Breast epithelium (tissue), 4 donors: Measurements from ENCODE around the gene SHROOM3. TPM values are rescaled to one million over a fixed set of nuclear protein-coding genes. Genes with fewer than 3 reads are reported as not detected.

ENCODE experiments used
- DNase-seq, 2 donors: peaks; one replicate each; pipeline ENCODE4 v3.0.0-alpha.2; 2019; ENCODE audit warnings: low spot score in 2 of 2
- H3K27ac ChIP-seq, 2 donors: fragments of 200-600 bp; sonication (generic) in 1 of 2; one replicate each; pipeline ENCODE4 v1.5.1; 2016 to 2019; ENCODE audit warnings: mild to moderate bottlenecking in 1 of 2
- H3K27me3 ChIP-seq, 2 donors: fragments of 200-600 bp; sonication (generic) in 1 of 2; one replicate each; pipeline versions ENCODE4 v1.5.1 to v1.6.0; 2017 to 2019; ENCODE audit warnings: control low read depth in 1 of 2, mild to moderate bottlenecking in 1 of 2
- H3K36me3 ChIP-seq: fragments of 200-600 bp; one replicate; pipeline ENCODE4 v1.5.1; 2019
- H3K4me1 ChIP-seq, 2 donors: fragments of 200-600 bp; sonication (generic); one replicate each; pipeline ENCODE4 v1.5.1; 2016 to 2019; ENCODE audit warnings: control low read depth in 1 of 2
- H3K4me3 ChIP-seq, 3 donors: fragments of 200-600 bp; sonication (generic); 1 replicate in 2 of 3; 2 replicates in 1 of 3; pipeline ENCODE4 v1.5.1; 2016 to 2019; ENCODE audit warnings: mild to moderate bottlenecking in 3 of 3, moderate library complexity in 2 of 3
- H3K9me3 ChIP-seq, 2 donors: fragments of 200-600 bp; sonication (generic) in 1 of 2; one replicate each; pipeline ENCODE4 v1.5.1; 2016 to 2019; ENCODE audit warnings: control low read depth in 1 of 2
- POLR2A ChIP-seq: fragments of 450-650 bp; IDR thresholded peaks from one replicate; pipeline ENCODE4 v1.6.1; 2016; ENCODE audit warnings: antibody characterized with exemption, mild to moderate bottlenecking, moderate library complexity
- POLR2AphosphoS5 ChIP-seq, 3 donors: sonication (generic); formaldehyde crosslinking; IDR thresholded peaks; one replicate each; pipeline ENCODE4 v1.6.1; 2017; ENCODE audit warnings: antibody characterized with exemption in 3 of 3
- intact Hi-C: fragments of 100-400 bp; cut with DNase I; formaldehyde crosslinking; loops from one replicate; pipeline ENCODE4 v1.15.1; 2023; ENCODE audit warnings: low total_unique reads
- total RNA-seq, 3 donors: library from RNA; depleted of rRNA; stranded (reverse); fragments of >200 nt; gene quantifications; one replicate each; pipeline ENCODE4 v1.1.0, GENCODE V29; 2016
- TF ChIP-seq, protein P1 (sequence below), 3 donors: fragments of 450-650 bp; IDR thresholded peaks; one replicate each; pipeline ENCODE4 v1.5.1; 2016 to 2017; ENCODE audit warnings: antibody characterized with exemption in 3 of 3, mild to moderate bottlenecking in 3 of 3, moderate library complexity in 3 of 3

Gene SHROOM3
- total RNA-seq, 3 donors from 2014 or later = 0.32 to 145 (median 100) TPM

DNA sequence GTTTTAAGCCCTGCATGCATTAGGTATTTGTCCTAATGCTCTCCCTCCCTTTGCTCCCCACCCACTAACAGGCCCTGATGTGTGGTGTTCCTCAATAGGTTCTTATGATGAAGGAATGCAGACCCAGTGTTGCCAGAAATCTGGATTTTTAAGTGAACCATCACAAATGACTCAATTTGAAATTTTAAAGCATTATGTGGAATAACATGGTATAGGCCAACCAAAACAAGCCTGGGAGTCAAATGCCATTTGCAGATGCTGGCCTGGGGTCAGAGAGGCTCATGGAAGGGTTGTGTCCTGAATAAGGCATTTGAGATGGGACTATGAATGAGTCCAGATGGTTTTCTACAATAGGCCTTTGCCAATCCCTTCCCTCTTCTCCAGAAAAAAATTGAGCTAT lies 179.6 kb downstream of the SHROOM3 start:
- no peak for DNase-seq

DNA sequence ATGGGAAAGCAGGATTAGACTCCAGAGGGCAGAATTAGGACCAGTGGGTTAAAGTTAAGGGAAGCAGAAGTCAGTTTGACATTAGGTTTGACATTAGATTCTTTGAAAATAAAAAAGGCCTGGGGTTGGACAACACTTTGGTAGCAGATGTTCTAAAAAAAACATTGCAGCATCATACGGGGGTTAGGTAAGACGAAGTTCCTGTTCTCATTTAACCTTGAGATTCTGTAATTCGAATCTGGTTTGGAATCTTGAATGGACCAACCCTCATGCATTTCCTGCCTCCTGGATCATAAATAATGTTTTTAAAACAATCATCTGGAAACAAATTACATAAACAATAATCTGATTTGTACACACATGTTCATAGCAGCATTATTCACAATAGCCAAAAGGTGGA lies 181.0 kb downstream of the SHROOM3 start:
- intact Hi-C loops = no loop called here
- H3K27ac ChIP-seq = no peak overlapping the region
- no peaks in the 10 kb centered on the region for H3K36me3 ChIP-seq

More for the DNA sequence above, 179.6 kb downstream of the SHROOM3 start:
- intact Hi-C loops = no loop called here
- Histone ChIP-seq H3K36me3 (no peaks in the 10 kb centered on the region), H3K27me3 (no peaks in the 10 kb centered on the region), H3K27ac (no peak overlapping the region), H3K4me1 (no peaks in the 10 kb centered on the region), H3K4me3 (no peak overlapping the region), H3K9me3 (no peaks in the 10 kb centered on the region)
- TF ChIP-seq POLR2A = no peak
- TF ChIP-seq, protein P1, sequence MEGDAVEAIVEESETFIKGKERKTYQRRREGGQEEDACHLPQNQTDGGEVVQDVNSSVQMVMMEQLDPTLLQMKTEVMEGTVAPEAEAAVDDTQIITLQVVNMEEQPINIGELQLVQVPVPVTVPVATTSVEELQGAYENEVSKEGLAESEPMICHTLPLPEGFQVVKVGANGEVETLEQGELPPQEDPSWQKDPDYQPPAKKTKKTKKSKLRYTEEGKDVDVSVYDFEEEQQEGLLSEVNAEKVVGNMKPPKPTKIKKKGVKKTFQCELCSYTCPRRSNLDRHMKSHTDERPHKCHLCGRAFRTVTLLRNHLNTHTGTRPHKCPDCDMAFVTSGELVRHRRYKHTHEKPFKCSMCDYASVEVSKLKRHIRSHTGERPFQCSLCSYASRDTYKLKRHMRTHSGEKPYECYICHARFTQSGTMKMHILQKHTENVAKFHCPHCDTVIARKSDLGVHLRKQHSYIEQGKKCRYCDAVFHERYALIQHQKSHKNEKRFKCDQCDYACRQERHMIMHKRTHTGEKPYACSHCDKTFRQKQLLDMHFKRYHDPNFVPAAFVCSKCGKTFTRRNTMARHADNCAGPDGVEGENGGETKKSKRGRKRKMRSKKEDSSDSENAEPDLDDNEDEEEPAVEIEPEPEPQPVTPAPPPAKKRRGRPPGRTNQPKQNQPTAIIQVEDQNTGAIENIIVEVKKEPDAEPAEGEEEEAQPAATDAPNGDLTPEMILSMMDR (IDR thresholded peaks at IDR 0.05) = no peak
- no peak for TF ChIP-seq POLR2AphosphoS5 (IDR thresholded peaks at IDR 0.05)

DNA sequence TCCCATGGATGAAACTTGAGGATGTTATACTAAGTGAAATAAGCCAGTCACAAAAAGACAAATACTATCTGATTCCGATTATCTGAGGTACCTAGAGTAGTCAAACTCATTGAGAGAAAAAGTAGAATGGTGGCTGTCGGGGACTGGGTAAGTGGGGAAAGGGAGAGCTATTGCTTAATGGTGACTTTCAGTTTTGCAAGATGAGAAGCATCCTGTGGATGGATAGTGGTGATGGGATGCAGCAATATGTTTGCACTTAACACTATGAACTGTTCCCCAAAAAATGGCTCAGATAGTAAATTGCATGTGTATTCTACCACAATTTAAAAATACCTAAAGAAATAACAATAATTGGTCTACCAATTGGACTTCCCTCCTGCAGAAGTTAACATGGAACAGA lies 181.5 kb downstream of the SHROOM3 start:
- Histone ChIP-seq H3K27me3 (no peaks in the 10 kb centered on the region), H3K9me3 (no peaks in the 10 kb centered on the region), H3K27ac (no peak overlapping the region), H3K36me3 (no peaks in the 10 kb centered on the region), H3K4me1 (peaks cover 0 to 3% of the 10 kb centered on the region in 2 donors), H3K4me3 (no peak overlapping the region)
- intact Hi-C loops = no loop called here
- DNase-seq = no peak
- TF ChIP-seq, protein P1 (IDR thresholded peaks at IDR 0.05) = no peak

More for the DNA sequence above, 181.0 kb downstream of the SHROOM3 start:
- H3K9me3 ChIP-seq = no peaks in the 10 kb centered on the region
- no peak for TF ChIP-seq POLR2A
- TF ChIP-seq POLR2AphosphoS5 (IDR thresholded peaks at IDR 0.05) = no peak
- TF ChIP-seq, protein P1 (IDR thresholded peaks at IDR 0.05) = no peak
- H3K27me3 ChIP-seq = no peaks in the 10 kb centered on the region
- peaks cover 0 to under 1% of the 10 kb centered on the region in 2 donors for H3K4me1 ChIP-seq
- H3K4me3 ChIP-seq = no peak overlapping the region
- DNase-seq = no peak

DNA sequence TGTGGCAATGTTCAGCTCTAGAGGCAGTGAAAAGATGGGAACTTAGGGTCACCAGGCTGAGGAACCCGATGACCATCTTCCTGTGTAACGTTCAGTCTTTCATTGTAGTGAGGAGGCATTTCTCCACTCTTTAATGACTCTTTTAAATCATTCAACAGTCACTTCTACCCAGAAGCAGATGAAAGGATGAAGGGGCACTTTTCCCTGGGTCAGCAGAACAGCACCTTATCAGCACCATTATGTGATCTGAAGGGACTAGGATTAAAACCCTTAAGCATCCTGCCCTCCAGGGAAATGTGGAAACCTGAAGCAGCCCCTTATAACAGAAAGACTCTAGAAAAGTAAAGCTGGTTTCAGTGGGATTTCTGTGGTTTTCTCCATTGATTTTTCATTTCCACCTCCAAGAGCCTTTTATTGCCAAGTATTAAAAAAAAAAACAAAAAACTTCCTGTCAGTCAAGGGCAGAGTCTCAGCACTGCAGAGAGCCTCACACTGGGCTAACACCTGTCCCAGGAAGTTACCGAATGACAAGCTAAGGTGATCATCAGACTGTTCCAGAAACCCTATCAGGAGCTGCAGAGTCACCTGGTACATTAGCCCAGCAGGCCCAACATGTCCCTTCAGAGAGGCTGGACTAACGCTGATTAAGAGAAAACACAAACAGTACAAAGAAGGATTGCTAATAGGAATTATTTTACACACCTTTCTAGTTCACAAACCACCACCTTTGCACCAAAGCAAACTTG lies 185.9 kb downstream of the SHROOM3 start:
- Histone ChIP-seq H3K27ac (peak overlapping the region; percentile 76 to 87), H3K27me3 (no peaks in the 10 kb centered on the region), H3K4me1 (peaks cover 0 to 14% of the 10 kb centered on the region in 2 donors), H3K9me3 (no peaks in the 10 kb centered on the region), H3K36me3 (no peaks in the 10 kb centered on the region), H3K4me3 (no peak overlapping the region)
- TF ChIP-seq POLR2A = no peak
- TF ChIP-seq, protein P1 (IDR thresholded peaks at IDR 0.05) = no peak
- TF ChIP-seq POLR2AphosphoS5 (IDR thresholded peaks at IDR 0.05) = no peak
- intact Hi-C loops = no loop called here
- DNase-seq = no peak

DNA sequence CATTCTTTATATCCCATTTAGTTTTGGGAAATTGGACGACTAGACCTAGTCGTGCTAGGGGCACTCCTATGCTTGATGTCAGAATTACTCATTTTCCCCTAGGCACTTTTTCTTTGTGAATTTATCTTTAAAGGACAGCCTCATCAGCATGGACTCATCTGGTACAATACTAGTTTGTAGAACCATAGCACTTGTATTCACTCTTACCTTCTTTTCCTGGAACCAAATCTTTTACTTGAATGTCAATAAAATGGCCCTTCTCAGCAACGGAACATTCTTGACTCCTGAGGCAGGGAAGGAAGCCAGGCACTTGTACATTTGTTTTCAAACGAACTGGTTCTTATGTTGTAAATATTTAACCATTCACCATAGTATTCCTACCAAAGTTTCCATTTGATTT lies 187.1 kb downstream of the SHROOM3 start:
- H3K27ac ChIP-seq = peak overlapping the region; percentile 76 to 87
- intact Hi-C loops = no loop called here

More for the DNA sequence above, 187.1 kb downstream of the SHROOM3 start:
- no peaks in the 10 kb centered on the region for H3K9me3 ChIP-seq
- H3K4me1 ChIP-seq = peaks cover 0 to 14% of the 10 kb centered on the region in 2 donors
- peak overlapping the region in 1 of 3 donors; percentile 11 for H3K4me3 ChIP-seq
- no peak for DNase-seq
- H3K27me3 ChIP-seq = no peaks in the 10 kb centered on the region
- H3K36me3 ChIP-seq = no peaks in the 10 kb centered on the region
- TF ChIP-seq, protein P1 (IDR thresholded peaks at IDR 0.05) = no peak
- TF ChIP-seq POLR2AphosphoS5 (IDR thresholded peaks at IDR 0.05) = no peak
- no peak for TF ChIP-seq POLR2A
